B cell (primary cell): ENCODE results near the gene ATP6V0E2. TPM values are rescaled to one million over a fixed set of nuclear protein-coding genes. Genes with fewer than 3 reads are reported as not detected.

Experiments used
- ATAC-seq: fragments of 200-7000 bp; cut with Tn5 transposase; one replicate; pipeline ENCODE4 v1.10.0; 2021; ENCODE audit warnings: low read depth, mild to moderate bottlenecking, moderate number of reproducible peaks, moderate library complexity
- CTCF ChIA-PET: fragments of 350-600 bp; sonication (Branson Sonifier 250); formaldehyde crosslinking; loops from one replicate; lab custom pipeline; 2021; ENCODE audit warnings: antibody characterized with exemption, inconsistent platforms; lab: Charles Lee
- POLR2A ChIA-PET: fragments of 350-600 bp; sonication (Branson Sonifier 250); formaldehyde crosslinking; loops from one replicate; lab custom pipeline; 2021; ENCODE audit warnings: antibody characterized with exemption; lab: Charles Lee
- DNase-seq: peaks from one replicate; pipeline ENCODE4 v3.0.0; 2013
- H2AFZ ChIP-seq: 2 replicates; pipeline ENCODE4 v1.6.1; 2012; ENCODE audit warnings: mild to moderate bottlenecking, low read depth, low read length; ENCODE audit not compliant: insufficient read depth, poor library complexity, severe bottlenecking
- H3K27ac ChIP-seq, 2 donors: 1 replicate in 1 of 2; 2 replicates in 1 of 2; pipeline ENCODE4 v1.5.1; 2012 to 2013; ENCODE audit warnings: low read length in 2 of 2, mild to moderate bottlenecking in 2 of 2, moderate library complexity in 1 of 2
- H3K27me3 ChIP-seq, 4 experiments: fragments of 200-600 bp in 1 of 4; sonication (generic) in 1 of 4; replicated peaks in 1 of 4; 1 replicate in 2 of 4; 2 replicates in 2 of 4; pipeline versions ENCODE4 v1.6.1 to v1.7.0; 2013 to 2016; ENCODE audit warnings: low read length in 3 of 4, mild to moderate bottlenecking in 2 of 4, mixed read lengths in 1 of 4, moderate library complexity in 1 of 4; ENCODE audit not compliant: insufficient read depth in 4 of 4, control insufficient read depth in 3 of 4; ENCODE audit errors: control extremely low read depth in 1 of 4
- H3K36me3 ChIP-seq, 2 experiments: replicated peaks in 1 of 2; 1 replicate in 1 of 2; 2 replicates in 1 of 2; pipeline versions ENCODE4 v1.6.1 to v1.7.1; 2013; ENCODE audit warnings: low read length in 1 of 2; ENCODE audit not compliant: insufficient read depth in 2 of 2, control insufficient read depth in 1 of 2; ENCODE audit errors: control extremely low read depth in 1 of 2, extremely low read depth in 1 of 2
- H3K4me1 ChIP-seq, 2 donors: fragments of 200-600 bp in 1 of 2; sonication (generic) in 1 of 2; 1 replicate in 1 of 2; 2 replicates in 1 of 2; pipeline versions ENCODE4 v1.5.1 to v1.6.1; 2013 to 2017; ENCODE audit warnings: low read length in 2 of 2; ENCODE audit not compliant: control insufficient read depth in 2 of 2, insufficient read depth in 2 of 2
- H3K4me2 ChIP-seq: replicated peaks from 2 replicates; pipeline ENCODE3; 2012; ENCODE audit warnings: mild to moderate bottlenecking, low read depth, low read length; ENCODE audit not compliant: poor library complexity, severe bottlenecking
- H3K4me3 ChIP-seq, 5 experiments: fragments of 200-600 bp in 1 of 5; sonication (generic) in 1 of 5; 1 replicate in 3 of 5; 2 replicates in 2 of 5; pipeline versions ENCODE4 v1.5.1 to v1.7.0; 2011 to 2016; ENCODE audit warnings: low read length in 4 of 5, mild to moderate bottlenecking in 4 of 5, low read depth in 2 of 5, control low read depth in 1 of 5, moderate library complexity in 1 of 5; ENCODE audit not compliant: insufficient read depth in 1 of 5; ENCODE audit errors: control extremely low read depth in 1 of 5, extremely low read depth in 1 of 5
- H3K79me2 ChIP-seq: fragments of 200-600 bp; sonication (generic); one replicate; pipeline ENCODE4 v1.6.0; 2016; ENCODE audit warnings: low read length; ENCODE audit not compliant: control insufficient read depth, insufficient read depth
- H3K9ac ChIP-seq: fragments of 200-600 bp; sonication (generic); 2 replicates; pipeline ENCODE4 v1.6.1; 2017; ENCODE audit warnings: mild to moderate bottlenecking, low read length, moderate library complexity
- H3K9me3 ChIP-seq, 3 donors: one replicate each; pipeline versions ENCODE4 v1.6.1 to v1.7.1; 2013; ENCODE audit warnings: low read length in 2 of 3; ENCODE audit not compliant: control insufficient read depth in 2 of 3, insufficient read depth in 1 of 3; ENCODE audit errors: control extremely low read depth in 1 of 3
- H4K20me1 ChIP-seq: 2 replicates; pipeline ENCODE4 v1.6.0; 2012; ENCODE audit warnings: mild to moderate bottlenecking, low read length; ENCODE audit not compliant: insufficient read depth, control insufficient read depth, poor library complexity, severe bottlenecking
- H3K27ac Mint-ChIP-seq: one replicate; pipeline ENCODE4 v1.8.0; 2021; ENCODE audit warnings: mixed read lengths
- H3K27me3 Mint-ChIP-seq: one replicate; pipeline ENCODE4 v1.8.0; 2021; ENCODE audit warnings: mixed read lengths
- H3K4me1 Mint-ChIP-seq: one replicate; pipeline ENCODE4 v1.8.0; 2021; ENCODE audit warnings: mixed read lengths
- H3K4me3 Mint-ChIP-seq: one replicate; pipeline ENCODE4 v1.8.0; 2021; ENCODE audit warnings: mixed read lengths
- H3K9me3 Mint-ChIP-seq: one replicate; pipeline ENCODE4 v1.8.0; 2022; ENCODE audit warnings: mixed read lengths; ENCODE audit not compliant: insufficient read depth
- CTCF ChIP-seq: fragments of 200-600 bp; IDR thresholded peaks from one replicate; pipeline ENCODE4 v1.8.0; 2022; ENCODE audit warnings: antibody characterized with exemption, mild to moderate bottlenecking
- EZH2 ChIP-seq: IDR thresholded peaks from 2 replicates; pipeline ENCODE4 v1.6.1; 2012; ENCODE audit warnings: borderline replicate concordance, low read depth, mild to moderate bottlenecking, moderate library complexity, low read length; ENCODE audit not compliant: insufficient read depth, poor library complexity, severe bottlenecking
- WGBS: methylation state at CpG from one replicate; pipeline ENCODE4 v1.1.5; 2013; ENCODE audit warnings: missing lambda C conversion rate; ENCODE audit not compliant: insufficient coverage; 5-methylcytosine and 5-hydroxymethylcytosine counted together
- intact Hi-C: fragments of 100-400 bp; cut with micrococcal nuclease; formaldehyde crosslinking; loops from one replicate; pipeline ENCODE4 v1.10.0; 2022
- polyA minus RNA-seq: library from RNA; depleted of rRNA, polyadenylated mRNA; stranded (reverse); fragments of >200 nt; gene quantifications from 2 replicates; pipeline ENCODE4 v1.2.3, GENCODE V29; 2012
- polyA plus RNA-seq: library from polyadenylated mRNA; depleted of rRNA; stranded (reverse); fragments of >200 nt; gene quantifications from 2 replicates; pipeline ENCODE4 v1.2.3, GENCODE V29; 2012
- total RNA-seq, 2 donors: library from RNA; stranded (reverse); fragments of 120-200 nt in 1 of 2; gene quantifications; 1 replicate in 1 of 2; 2 replicates in 1 of 2; pipeline versions ENCODE4 v1.2.3 to v1.2.4, GENCODE V29; 2013 to 2022

ATP6V0E2 gene
- total RNA-seq, result 13.5 and 15.4 TPM in 2 replicates
- 12.9 TPM for total RNA-seq (2013)
- 33.5 and 49.6 TPM in 2 replicates for polyA plus RNA-seq
- polyA minus RNA-seq, result 34.8 and 35.4 TPM in 2 replicates

GRCh38 chr7:149873074-149873969 lies at the start of gene ATP6V0E2:
TSS of gene ATP6V0E2 (plus strand) at chr7:149873969. CDS start at chr7:149874066, 97 bp downstream.
- H3K27me3 ChIP-seq, result no peaks in the 10 kb centered on the region
- under 1% methylated on average over 81 of the region's 93 CpGs for WGBS
- H3K36me3 ChIP-seq, result peaks cover 0 to 7% of the 10 kb centered on the region in 2 experiments
- peak within 1 kb of the TSS; percentile 3 to 90 (median 73) for H3K4me3 ChIP-seq
- H3K4me2 ChIP-seq, result peak within 1 kb of the TSS; percentile 95
- no peaks in the 10 kb centered on the region for H4K20me1 ChIP-seq
- no peaks in the 10 kb centered on the region for H3K9me3 ChIP-seq
- H3K4me1 Mint-ChIP-seq, result peaks cover 40% of the 10 kb centered on the region
- H3K27ac Mint-ChIP-seq, result peak within 1 kb of the TSS; percentile 73
- ChIA-PET CTCF (no interaction called here), POLR2A (no interaction called here)
- peak within 1 kb of the TSS; percentile 41 to 66 for H3K27ac ChIP-seq
- peak; percentile 92 for DNase-seq
- peaks cover 12% of the 10 kb centered on the region for H3K79me2 ChIP-seq
- intact Hi-C loops, result loop anchor here (1.0 to 10.0 kb wide), 4 partner anchors 35 to 379 kb away; partner anchors contain the start of genes ZNF746 and ZNF862
- H3K4me3 Mint-ChIP-seq, result peak within 1 kb of the TSS; percentile 90
- peak; percentile 95 for ATAC-seq
- H3K27me3 Mint-ChIP-seq, result no peaks in the 10 kb centered on the region
- H3K9ac ChIP-seq, result peak within 1 kb of the TSS; percentile 80
- H3K4me1 ChIP-seq, result peaks cover 39 to 41% of the 10 kb centered on the region in 2 donors
- H2AFZ ChIP-seq, result peak within 1 kb of the TSS; percentile 98
- H3K9me3 Mint-ChIP-seq, result no peaks in the 10 kb centered on the region
- no peak for TF ChIP-seq EZH2
- no peak for TF ChIP-seq CTCF

- Mint-ChIP-seq H3K27ac (no peak overlapping the region), H3K4me1 (no peaks in the 10 kb centered on the region), H3K27me3 (peaks cover 8% of the 10 kb centered on the region), H3K9me3 (no peaks in the 10 kb centered on the region), H3K4me3 (no peak overlapping the region)
- no peak overlapping the region for H3K4me2 ChIP-seq
- 84% methylated on average over 10 of the region's 13 CpGs for WGBS
- DNase-seq (no peak), ATAC-seq (no peak)
- H3K27ac ChIP-seq, result no peak overlapping the region
- intact Hi-C loops, result no loop called here
- CTCF ChIA-PET, result no interaction called here
- H3K36me3 ChIP-seq, result no peaks in the 10 kb centered on the region
- no peak for TF ChIP-seq EZH2
- TF ChIP-seq CTCF, result no peak
- no peak overlapping the region for H3K9ac ChIP-seq
- POLR2A ChIA-PET, result no interaction called here
- H3K9me3 ChIP-seq, result no peaks in the 10 kb centered on the region
- H3K4me3 ChIP-seq, result no peak overlapping the region
- H3K4me1 ChIP-seq, result no peaks in the 10 kb centered on the region
- H3K79me2 ChIP-seq, result no peaks in the 10 kb centered on the region
- no peak overlapping the region for H2AFZ ChIP-seq
- no peaks in the 10 kb centered on the region for H4K20me1 ChIP-seq
- H3K27me3 ChIP-seq, result no peaks in the 10 kb centered on the region
Observed at GRCh38 chr7:149824301-149824741, 49.4 kb upstream of the ATP6V0E2 start.
